Spleen (tissue), 11 donors: ENCODE measurements around the gene CYP2F1. TPM values are rescaled to one million over a fixed set of nuclear protein-coding genes. Genes with fewer than 3 reads are reported as not detected.

ENCODE experiments used
- DNase-seq: peaks from one replicate; pipeline ENCODE4 v3.0.0-alpha.2; 2020
- H3K27ac ChIP-seq, 8 donors: fragments of 200-600 bp; sonication (generic) in 7 of 8; 1 replicate in 4 of 8; 2 replicates in 4 of 8; pipeline versions ENCODE4 v1.5.0 to v1.8.0; 2016 to 2021; ENCODE audit warnings: inconsistent platforms in 4 of 8, mild to moderate bottlenecking in 4 of 8, moderate library complexity in 1 of 8
- H3K27me3 ChIP-seq, 7 donors: fragments of 200-600 bp; sonication (generic) in 6 of 7; replicated peaks in 1 of 7; 1 replicate in 4 of 7; 2 replicates in 3 of 7; pipeline versions ENCODE4 v1.5.0 to v1.8.0; 2016 to 2021; ENCODE audit warnings: inconsistent platforms in 3 of 7, mild to moderate bottlenecking in 1 of 7
- H3K36me3 ChIP-seq, 6 donors: fragments of 200-600 bp; sonication (generic) in 5 of 6; 1 replicate in 4 of 6; 2 replicates in 2 of 6; pipeline versions ENCODE4 v1.5.0 to v1.8.0; 2016 to 2021; ENCODE audit warnings: inconsistent platforms in 2 of 6
- H3K4me1 ChIP-seq, 6 donors: fragments of 200-600 bp; sonication (generic) in 5 of 6; 1 replicate in 3 of 6; 2 replicates in 3 of 6; pipeline versions ENCODE4 v1.5.0 to v1.8.0; 2016 to 2021; ENCODE audit warnings: inconsistent platforms in 3 of 6
- H3K4me3 ChIP-seq, 8 donors: fragments of 200-600 bp; sonication (generic) in 7 of 8; 1 replicate in 4 of 8; 2 replicates in 4 of 8; pipeline versions ENCODE4 v1.5.0 to v1.8.0; 2016 to 2021; ENCODE audit warnings: inconsistent platforms in 4 of 8, mild to moderate bottlenecking in 4 of 8, moderate library complexity in 2 of 8
- H3K9me3 ChIP-seq, 8 donors: fragments of 200-600 bp; sonication (generic) in 7 of 8; 1 replicate in 4 of 8; 2 replicates in 4 of 8; pipeline versions ENCODE4 v1.5.0 to v1.8.0; 2016 to 2021; ENCODE audit warnings: inconsistent platforms in 4 of 8
- POLR2A ChIP-seq, 3 donors: fragments of 450-650 bp; IDR thresholded peaks; one replicate each; pipeline ENCODE4 v1.5.1; 2017; ENCODE audit warnings: antibody characterized with exemption in 3 of 3, mild to moderate bottlenecking in 1 of 3
- POLR2AphosphoS5 ChIP-seq, 3 donors: sonication (generic); formaldehyde crosslinking; IDR thresholded peaks; one replicate each; pipeline ENCODE4 v1.5.1; 2017; ENCODE audit warnings: antibody characterized with exemption in 3 of 3
- WGBS, 5 donors: extraction: QIAGEN DNeasy Blood & Tissue Kit in 3 of 5; methylation state at CpG; one replicate each; pipeline versions ENCODE4 v1.1.5 to v1.1.7; 2013 to 2018; 5-methylcytosine and 5-hydroxymethylcytosine counted together
- intact Hi-C: fragments of 100-400 bp; cut with DNase I; formaldehyde crosslinking; loops from one replicate; pipeline ENCODE4 v1.15.0; 2023; ENCODE audit warnings: low total_unique reads
- polyA plus RNA-seq, 3 donors: library from polyadenylated mRNA; stranded (reverse); fragments of 200-250 nt; gene quantifications; one replicate each; pipeline ENCODE4 v1.2.1, GENCODE V29; 2013
- total RNA-seq, 7 donors: library from RNA; depleted of rRNA in 3 of 7; stranded (reverse); fragments of >200 nt in 3 of 7; fragmentation: NEBNext Ultra II Directional in 4 of 7; extraction: Animal tissue kit (Norgen Biotek cat#: 25700) in 4 of 7; gene quantifications; one replicate each; pipeline versions ENCODE4 v1.1.0 to v1.2.1, GENCODE V29; 2016 to 2021
- TF ChIP-seq, protein P1 (sequence below), 11 experiments: fragments of 200-600 bp in 7 of 11; fragments of 450-650 bp in 4 of 11; sonication (generic) in 4 of 11; IDR thresholded peaks in 8 of 11; conservative IDR thresholded peaks in 3 of 11; 1 replicate in 7 of 11; 2 replicates in 4 of 11; pipeline versions ENCODE4 v1.4.0 to v1.8.0; 2016 to 2021; ENCODE audit warnings: antibody characterized with exemption in 11 of 11, inconsistent platforms in 4 of 11, mild to moderate bottlenecking in 1 of 11
- donor health status: healthy with polysubstance abuse.
- donor health status: DM: no; HTN: no; CAD: no; lungs with moderate emphysema.
- donor health status: DM: no; HTN: no; CAD: no.
- donor health status: Bipolar disorder and iron deficiency.
- donor health status: healthy.
- donor health status: DM: no; HTN: no; CAD: no.
- donor health status: DM: yes; HTN: yes; CAD: no.

CYP2F1 gene
- total and polyA plus RNA-seq, 10 donors, result not detected

DNA sequence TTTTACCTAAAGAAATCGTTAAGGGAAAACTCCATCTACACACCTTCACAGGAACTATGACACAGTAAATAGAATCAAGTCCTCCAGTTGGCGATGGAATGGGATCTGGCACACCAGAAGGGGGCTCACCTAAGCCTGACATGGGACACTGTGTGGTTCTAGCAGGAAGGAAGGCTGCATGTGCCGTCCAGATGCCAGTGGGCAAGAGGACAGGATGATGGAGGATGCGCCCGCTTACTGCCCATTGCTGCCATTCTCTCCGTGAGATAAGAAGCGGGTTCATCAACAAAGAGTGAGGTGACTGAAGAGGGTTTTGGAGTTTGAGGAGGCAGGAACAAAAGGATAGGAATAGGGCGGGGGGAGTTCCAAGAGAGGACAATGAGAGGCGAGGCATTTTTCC is 2.9 kb upstream of the CYP2F1 start:
- WGBS, 5 donors, result 78 to 88% (median 85%) methylated on average over 9 of the region's 9 CpGs
- intact Hi-C loops, result no loop called here
- Histone ChIP-seq H3K36me3 (no peaks in the 10 kb centered on the region), H3K9me3 (no peaks in the 10 kb centered on the region), H3K4me1 (no peaks in the 10 kb centered on the region), H3K27me3 (peaks cover 0 to 5% (median 0%) of the 10 kb centered on the region in 7 donors), H3K27ac (no peak overlapping the region), H3K4me3 (no peak overlapping the region)
- TF ChIP-seq POLR2A (IDR thresholded peaks at IDR 0.05) (no peak), POLR2AphosphoS5 (IDR thresholded peaks at IDR 0.05) (no peak)
- TF ChIP-seq, protein P1, sequence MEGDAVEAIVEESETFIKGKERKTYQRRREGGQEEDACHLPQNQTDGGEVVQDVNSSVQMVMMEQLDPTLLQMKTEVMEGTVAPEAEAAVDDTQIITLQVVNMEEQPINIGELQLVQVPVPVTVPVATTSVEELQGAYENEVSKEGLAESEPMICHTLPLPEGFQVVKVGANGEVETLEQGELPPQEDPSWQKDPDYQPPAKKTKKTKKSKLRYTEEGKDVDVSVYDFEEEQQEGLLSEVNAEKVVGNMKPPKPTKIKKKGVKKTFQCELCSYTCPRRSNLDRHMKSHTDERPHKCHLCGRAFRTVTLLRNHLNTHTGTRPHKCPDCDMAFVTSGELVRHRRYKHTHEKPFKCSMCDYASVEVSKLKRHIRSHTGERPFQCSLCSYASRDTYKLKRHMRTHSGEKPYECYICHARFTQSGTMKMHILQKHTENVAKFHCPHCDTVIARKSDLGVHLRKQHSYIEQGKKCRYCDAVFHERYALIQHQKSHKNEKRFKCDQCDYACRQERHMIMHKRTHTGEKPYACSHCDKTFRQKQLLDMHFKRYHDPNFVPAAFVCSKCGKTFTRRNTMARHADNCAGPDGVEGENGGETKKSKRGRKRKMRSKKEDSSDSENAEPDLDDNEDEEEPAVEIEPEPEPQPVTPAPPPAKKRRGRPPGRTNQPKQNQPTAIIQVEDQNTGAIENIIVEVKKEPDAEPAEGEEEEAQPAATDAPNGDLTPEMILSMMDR (IDR thresholded peaks at IDR 0.05 in 8 of 11, conservative IDR thresholded peaks at IDR 0.05 in 3 of 11), result no peak
- DNase-seq, result no peak

DNA sequence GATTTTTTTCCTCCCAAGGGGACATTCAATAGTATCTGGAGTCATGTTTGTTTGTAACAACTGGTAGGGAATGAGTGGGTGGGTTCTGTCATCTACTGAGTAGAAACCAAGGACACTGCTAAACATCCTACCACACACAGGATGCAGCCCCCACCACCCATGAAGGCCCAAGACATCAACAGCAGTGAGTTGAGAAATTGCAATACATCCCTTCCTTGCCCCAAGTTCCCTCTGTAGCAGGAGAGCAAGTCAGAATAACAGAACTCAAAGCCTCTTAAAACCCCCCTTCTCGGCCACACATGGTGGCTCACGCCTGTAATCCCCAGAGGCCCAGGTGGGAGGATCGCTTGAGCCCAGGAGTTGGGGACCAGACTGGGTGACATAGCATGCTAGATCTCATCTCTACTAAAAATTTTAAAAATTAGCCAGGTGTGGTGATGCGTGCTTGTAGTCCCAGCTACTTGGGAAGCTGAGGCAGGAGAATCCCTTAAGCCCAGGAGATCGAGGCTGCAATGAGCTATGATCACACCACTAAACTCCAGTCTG is 2.4 kb upstream of the CYP2F1 start:
- H3K9me3 ChIP-seq, result no peaks in the 10 kb centered on the region
- no peaks in the 10 kb centered on the region for H3K36me3 ChIP-seq
- TF ChIP-seq, protein P1 (IDR thresholded peaks at IDR 0.05 in 8 of 11, conservative IDR thresholded peaks at IDR 0.05 in 3 of 11), result no peak
- TF ChIP-seq POLR2AphosphoS5 (IDR thresholded peaks at IDR 0.05) (no peak), POLR2A (IDR thresholded peaks at IDR 0.05) (no peak)
- intact Hi-C loops, result no loop called here
- WGBS, 5 donors, result 77 to 89% (median 86%) methylated on average over 5 of the region's 5 CpGs
- no peak overlapping the region for H3K27ac ChIP-seq
- peaks cover 0 to 7% (median 0%) of the 10 kb centered on the region in 7 donors for H3K27me3 ChIP-seq
- H3K4me1 ChIP-seq, result no peaks in the 10 kb centered on the region
- H3K4me3 ChIP-seq, result no peak overlapping the region
- no peak for DNase-seq

DNA sequence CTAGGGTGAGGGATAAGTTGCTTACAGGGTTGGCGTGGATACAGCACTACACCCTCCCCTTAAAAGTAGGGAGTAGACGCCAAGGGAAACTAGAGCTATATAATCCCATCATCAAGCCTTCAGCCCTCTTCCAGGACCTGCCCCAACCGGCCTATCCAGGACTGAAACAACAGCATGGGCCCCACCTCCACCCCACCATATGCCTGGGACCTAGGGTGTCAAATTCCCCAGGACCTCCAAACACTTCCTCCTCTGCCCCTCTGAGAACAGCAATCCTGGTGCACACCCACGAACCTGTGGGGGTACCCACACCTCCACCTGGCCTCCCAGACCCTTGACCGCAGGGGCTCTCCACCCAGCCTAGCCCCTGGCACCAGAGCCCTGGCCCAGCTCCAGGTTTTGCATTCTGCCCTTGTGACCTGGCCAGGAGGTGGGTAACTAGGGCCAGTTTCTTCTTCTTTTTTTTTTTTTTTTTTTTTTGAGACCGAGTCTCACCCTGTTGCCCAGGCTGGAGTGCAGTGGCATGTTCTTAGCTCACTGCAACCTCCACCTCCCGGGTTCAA is 1.4 kb upstream of the CYP2F1 start:
- intact Hi-C loops, result no loop called here
- no peaks in the 10 kb centered on the region for H3K4me1 ChIP-seq
- TF ChIP-seq POLR2A (IDR thresholded peaks at IDR 0.05) (no peak), POLR2AphosphoS5 (IDR thresholded peaks at IDR 0.05) (no peak)
- TF ChIP-seq, protein P1 (IDR thresholded peaks at IDR 0.05 in 8 of 11, conservative IDR thresholded peaks at IDR 0.05 in 3 of 11), result no peak
- no peaks in the 10 kb centered on the region for H3K36me3 ChIP-seq
- no peaks in the 10 kb centered on the region for H3K9me3 ChIP-seq
- 67 to 90% (median 84%) methylated on average over 6 to 7 of the region's 7 CpGs for WGBS, 5 donors
- DNase-seq, result no peak
- H3K27ac ChIP-seq, result no peak overlapping the region
- no peak overlapping the region for H3K4me3 ChIP-seq
- H3K27me3 ChIP-seq, result peaks cover 0 to 7% (median 0%) of the 10 kb centered on the region in 7 donors

DNA sequence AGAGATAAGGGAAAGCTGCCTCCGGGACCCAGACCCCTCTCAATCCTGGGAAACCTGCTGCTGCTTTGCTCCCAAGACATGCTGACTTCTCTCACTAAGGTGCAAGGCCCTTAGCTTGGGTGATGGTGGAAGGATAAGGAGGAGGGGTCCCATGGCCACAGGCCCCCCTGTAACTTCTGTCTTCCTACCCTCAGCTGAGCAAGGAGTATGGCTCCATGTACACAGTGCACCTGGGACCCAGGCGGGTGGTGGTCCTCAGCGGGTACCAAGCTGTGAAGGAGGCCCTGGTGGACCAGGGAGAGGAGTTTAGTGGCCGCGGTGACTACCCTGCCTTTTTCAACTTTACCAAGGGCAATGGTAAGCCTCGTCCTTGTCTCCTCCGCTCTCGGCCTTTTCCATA is 2.0 kb downstream of the CYP2F1 start:
- Histone ChIP-seq H3K9me3 (no peaks in the 10 kb centered on the region), H3K4me1 (peaks cover 0 to 12% (median 0%) of the 10 kb centered on the region in 6 donors), H3K27me3 (peaks cover 0 to 9% (median 0%) of the 10 kb centered on the region in 7 donors), H3K27ac (no peak overlapping the region), H3K36me3 (no peaks in the 10 kb centered on the region), H3K4me3 (no peak overlapping the region)
- WGBS, 5 donors, result 77 to 93% (median 83%) methylated on average over 7 to 8 of the region's 8 CpGs
- intact Hi-C loops, result no loop called here
- DNase-seq, result no peak
- TF ChIP-seq POLR2A (IDR thresholded peaks at IDR 0.05) (no peak), POLR2AphosphoS5 (IDR thresholded peaks at IDR 0.05) (no peak)
- TF ChIP-seq, protein P1 (IDR thresholded peaks at IDR 0.05 in 8 of 11, conservative IDR thresholded peaks at IDR 0.05 in 3 of 11), result no peak
